HepG2 (cell line): Measurements from ENCODE around the gene PTMA. TPM values are rescaled to one million over a fixed set of nuclear protein-coding genes. Genes with fewer than 3 reads are reported as not detected.

Experiments
- BHLHE40 ChIP-seq: IDR thresholded peaks from 2 replicates; pipeline ENCODE4 v1.6.1; 2011; ENCODE audit warnings: low read length, improper control_type of control experiment
- CSRNP1 ChIP-seq: sonication (generic); formaldehyde crosslinking; IDR thresholded peaks from 2 replicates; pipeline ENCODE4 v1.8.1; 2023; ENCODE audit warnings: mild to moderate bottlenecking, missing genetic modification reagents
- MTA1 ChIP-seq: sonication (generic); formaldehyde crosslinking; IDR thresholded peaks from 2 replicates; pipeline ENCODE4 v1.4.0; 2020; ENCODE audit warnings: missing genetic modification reagents, mild to moderate bottlenecking, borderline replicate concordance
- NR2F1 ChIP-seq, 2 experiments: fragments of 450-650 bp in 1 of 2; formaldehyde crosslinking in 1 of 2; IDR thresholded peaks; 2 replicates each; pipeline versions ENCODE4 v1.5.0 to v1.6.1; 2016 to 2020; ENCODE audit warnings: mild to moderate bottlenecking in 1 of 2, missing compliant biosample characterization in 1 of 2, missing genetic modification reagents in 1 of 2, moderate library complexity in 1 of 2
- RARG ChIP-seq: sonication (generic); formaldehyde crosslinking; IDR thresholded peaks from 2 replicates; pipeline ENCODE4 v1.4.0; 2020; ENCODE audit warnings: low read depth, mild to moderate bottlenecking, missing genetic modification reagents
- RCOR2 ChIP-seq: IDR thresholded peaks from 2 replicates; pipeline ENCODE4 v1.6.1; 2016; ENCODE audit warnings: missing biosample characterization, missing genetic modification reagents
- SATB2 ChIP-seq: sonication (generic); formaldehyde crosslinking; IDR thresholded peaks from 2 replicates; pipeline ENCODE4 v1.5.0; 2020; ENCODE audit warnings: missing genetic modification reagents
- ZBTB3 ChIP-seq: sonication (generic); formaldehyde crosslinking; IDR thresholded peaks from 2 replicates; pipeline ENCODE4 v1.4.0; 2020; ENCODE audit warnings: low read depth, mild to moderate bottlenecking, moderate library complexity, missing genetic modification reagents, borderline replicate concordance
- ZBTB8A ChIP-seq: sonication (generic); formaldehyde crosslinking; IDR thresholded peaks from 2 replicates; pipeline ENCODE4 v1.4.0; 2020; ENCODE audit warnings: mild to moderate bottlenecking, low read depth, missing genetic modification reagents, borderline replicate concordance
- ZMYM3 ChIP-seq: sonication (generic); formaldehyde crosslinking; IDR thresholded peaks from 2 replicates; pipeline ENCODE4 v1.5.1; 2020; ENCODE audit warnings: mild to moderate bottlenecking, missing genetic modification reagents
- ZNF143 ChIP-seq: sonication (generic); formaldehyde crosslinking; IDR thresholded peaks from 2 replicates; pipeline ENCODE4 v1.4.0; 2020; ENCODE audit warnings: missing genetic modification reagents
- ZNF205 ChIP-seq: IDR thresholded peaks from 2 replicates; pipeline ENCODE4 v1.6.1; 2018; ENCODE audit warnings: missing biosample characterization, missing genetic modification reagents
- ZNF383 ChIP-seq: sonication (generic); formaldehyde crosslinking; IDR thresholded peaks from 2 replicates; pipeline ENCODE4 v1.4.0; 2020; ENCODE audit warnings: missing genetic modification reagents, mild to moderate bottlenecking, borderline replicate concordance
- ZNF577 ChIP-seq: sonication (generic); formaldehyde crosslinking; IDR thresholded peaks from 2 replicates; pipeline ENCODE4 v1.4.0; 2020; ENCODE audit warnings: mild to moderate bottlenecking, low read depth, missing genetic modification reagents, borderline replicate concordance
- ZNF687 ChIP-seq: sonication (generic); formaldehyde crosslinking; IDR thresholded peaks from 2 replicates; pipeline ENCODE4 v1.5.1; 2020; ENCODE audit warnings: mild to moderate bottlenecking, missing genetic modification reagents, moderate library complexity
- ZNF709 ChIP-seq: sonication (generic); formaldehyde crosslinking; IDR thresholded peaks from 2 replicates; pipeline ENCODE4 v1.5.0; 2020; ENCODE audit warnings: mild to moderate bottlenecking, missing genetic modification reagents
- ZNF724P ChIP-seq: sonication (generic); formaldehyde crosslinking; IDR thresholded peaks from 2 replicates; pipeline ENCODE4 v1.8.0; 2022; ENCODE audit warnings: missing genetic modification reagents, borderline replicate concordance
- ZNF878 ChIP-seq: sonication (generic); formaldehyde crosslinking; IDR thresholded peaks from 2 replicates; pipeline ENCODE4 v1.8.1; 2023; ENCODE audit warnings: mild to moderate bottlenecking, missing genetic modification reagents, moderate library complexity
- ZSCAN30 ChIP-seq: sonication (generic); formaldehyde crosslinking; IDR thresholded peaks from 2 replicates; pipeline ENCODE4 v1.5.0; 2020; ENCODE audit warnings: mild to moderate bottlenecking, missing genetic modification reagents
- ZSCAN9 ChIP-seq: IDR thresholded peaks from 2 replicates; pipeline ENCODE4 v1.6.1; 2016; ENCODE audit warnings: borderline replicate concordance
- polyA plus RNA-seq, 8 experiments: library from polyadenylated mRNA; depleted of rRNA in 3 of 8; stranded (reverse) in 7 of 8; unstranded in 1 of 8; fragments of >200 nt; fragmentation: Illumina TruSeq in 4 of 8; extraction: Trizol in 4 of 8; gene quantifications; 2 replicates each; pipeline versions ENCODE4 v1.2.1 to v1.2.3, GENCODE V29; 2011 to 2016; ENCODE audit warnings: low read depth in 4 of 8, missing spikeins in 1 of 8, mixed read lengths in 1 of 8; ENCODE audit not compliant: insufficient read depth in 1 of 8
- total RNA-seq, 5 experiments: library from RNA; depleted of rRNA; stranded (reverse); fragments of >200 nt; fragmentation: Illumina TruSeq; extraction: Trizol; gene quantifications; 2 replicates each; pipeline ENCODE4 v1.2.3, GENCODE V29; 2016; ENCODE audit warnings: low read depth in 1 of 5
- TF ChIP-seq, protein P1 (sequence below): IDR thresholded peaks from 2 replicates; pipeline ENCODE4 v1.6.1; 2016
- TF ChIP-seq, protein P2 (sequence below): sonication (generic); formaldehyde crosslinking; IDR thresholded peaks from 2 replicates; pipeline ENCODE4 v1.4.0; 2020; ENCODE audit warnings: missing genetic modification reagents, borderline replicate concordance

PTMA gene
- total and polyA plus RNA-seq, 2 of the 13 experiments (the other 11 are each of a cell fraction or from before 2014, with no cell fraction given) = 190 to 1,086 TPM

GRCh38 chr2:231701456-231702373 lies 6.6 kb upstream of the PTMA start (continued):
- TF ChIP-seq ZBTB3 (CRISPR knock-in tag) (no peak), ZNF383 (CRISPR knock-in tag) (no peak), ZMYM3 (CRISPR knock-in tag) (peak; percentile 46; the same call in 1 of the 2 replicates), ZNF724P (CRISPR knock-in tag) (no peak), ZBTB8A (no peak), ZSCAN9 (peak; percentile 43; the same call in 1 of the 2 replicates), ZNF687 (peak; percentile 99), RARG (no peak), ZNF143 (CRISPR knock-in tag) (no peak), NR2F1 (CRISPR knock-in tag; IDR thresholded peaks at IDR 0.05) (no peak), MTA1 (CRISPR knock-in tag) (peak; percentile 45; the same call in 1 of the 2 replicates), ZNF205 (CRISPR knock-in tag) (no peak), SATB2 (CRISPR knock-in tag) (no peak), ZNF709 (CRISPR knock-in tag) (peak; percentile 60; the same call in 1 of the 2 replicates), ZSCAN30 (CRISPR knock-in tag) (no peak), RCOR2 (CRISPR knock-in tag) (no peak), ZNF878 (CRISPR knock-in tag) (no peak), CSRNP1 (CRISPR knock-in tag) (peak; percentile 73; the same call in 1 of the 2 replicates), ZNF577 (CRISPR knock-in tag) (no peak), BHLHE40 (no peak)
- TF ChIP-seq, protein P1, sequence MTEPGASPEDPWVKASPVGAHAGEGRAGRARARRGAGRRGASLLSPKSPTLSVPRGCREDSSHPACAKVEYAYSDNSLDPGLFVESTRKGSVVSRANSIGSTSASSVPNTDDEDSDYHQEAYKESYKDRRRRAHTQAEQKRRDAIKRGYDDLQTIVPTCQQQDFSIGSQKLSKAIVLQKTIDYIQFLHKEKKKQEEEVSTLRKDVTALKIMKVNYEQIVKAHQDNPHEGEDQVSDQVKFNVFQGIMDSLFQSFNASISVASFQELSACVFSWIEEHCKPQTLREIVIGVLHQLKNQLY (CRISPR knock-in tag) = 0 out of 2 replicates have a peak, but pooled peaks have one; percentile 31
- TF ChIP-seq, protein P2, sequence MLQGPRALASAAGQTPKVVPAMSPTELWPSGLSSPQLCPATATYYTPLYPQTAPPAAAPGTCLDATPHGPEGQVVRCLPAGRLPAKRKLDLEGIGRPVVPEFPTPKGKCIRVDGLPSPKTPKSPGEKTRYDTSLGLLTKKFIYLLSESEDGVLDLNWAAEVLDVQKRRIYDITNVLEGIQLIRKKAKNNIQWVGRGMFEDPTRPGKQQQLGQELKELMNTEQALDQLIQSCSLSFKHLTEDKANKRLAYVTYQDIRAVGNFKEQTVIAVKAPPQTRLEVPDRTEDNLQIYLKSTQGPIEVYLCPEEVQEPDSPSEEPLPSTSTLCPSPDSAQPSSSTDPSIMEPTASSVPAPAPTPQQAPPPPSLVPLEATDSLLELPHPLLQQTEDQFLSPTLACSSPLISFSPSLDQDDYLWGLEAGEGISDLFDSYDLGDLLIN (CRISPR knock-in tag) = no peak
